HTERT RPE-1 (cell line): ENCODE data around the gene IGF2BP3.
"Not testable (repeated sequence)": the region's sequence is repeated elsewhere in the genome, so short reads cannot be mapped to it uniquely, and the experiment has no call there.

ENCODE experiments used
- in situ Hi-C: fragments of 300-500 bp; cut with MboI; formaldehyde crosslinking; loops from 4 replicates; pipeline ENCODE4 v1.14.3; 2020; ENCODE audit warnings: low sequenced_read_pairs

Gene IGF2BP3

DNA sequence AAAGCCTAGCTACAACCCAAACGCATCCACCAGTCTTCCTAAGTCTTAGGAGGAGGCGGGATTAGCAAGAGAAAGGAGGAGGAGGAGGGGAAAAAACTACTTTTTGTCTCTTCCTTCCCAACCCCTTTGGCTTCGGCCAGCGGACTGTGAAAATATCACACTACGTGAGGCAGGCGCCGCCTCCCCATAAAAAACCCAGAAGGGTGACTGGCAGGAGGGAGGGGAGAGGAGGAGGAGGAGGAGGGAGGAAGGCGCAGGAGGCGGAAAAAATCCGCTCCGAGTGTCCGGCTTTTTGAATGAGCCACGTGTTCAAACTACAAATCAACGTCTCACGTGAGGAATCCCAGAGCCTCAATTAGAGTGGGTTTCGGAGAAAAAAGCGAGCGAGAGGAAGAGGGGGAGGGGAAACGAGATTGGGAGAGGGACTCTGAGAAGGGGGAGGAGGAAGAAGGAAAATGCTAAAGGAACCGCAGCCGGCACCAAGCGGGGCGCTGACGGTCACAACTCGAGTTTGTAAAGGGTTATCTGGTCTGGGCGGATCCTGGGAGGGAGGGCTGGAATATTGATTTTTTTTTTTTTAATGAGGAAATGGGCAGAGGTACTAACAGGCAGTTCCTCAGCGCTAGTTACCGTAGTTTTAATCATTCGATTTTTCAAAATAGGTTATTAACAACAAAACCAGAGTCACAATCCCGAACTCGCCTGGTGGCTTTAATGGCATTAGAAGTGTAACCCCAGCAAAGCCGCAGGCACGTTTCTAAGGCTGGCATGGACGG lies at the start of gene IGF2BP3:
TSS of gene IGF2BP3 (minus strand) at position 162 of the 776 bp plus-strand sequence. CDS start 381 bp downstream, outside the sequence.
- in situ Hi-C loops, result no loop called here

DNA sequence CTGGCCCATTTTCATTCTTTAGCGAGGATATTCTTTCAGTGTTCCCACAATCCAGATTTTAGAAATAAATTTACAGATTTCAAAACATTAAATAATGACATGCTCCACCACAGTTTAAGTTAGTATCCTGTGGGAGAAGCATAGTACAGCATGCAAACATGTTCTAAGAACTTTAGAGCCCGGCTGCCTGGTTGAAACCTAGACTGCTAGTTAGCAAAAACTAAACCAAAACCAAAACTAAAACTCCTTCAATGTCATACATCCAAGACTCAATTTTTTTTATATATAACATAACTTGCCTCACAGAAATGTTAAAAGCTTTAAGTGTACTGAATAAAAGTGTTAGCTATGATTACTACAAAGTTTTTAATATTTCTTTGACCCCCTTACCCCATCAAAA lies 44.5 kb upstream of the IGF2BP3 start:
- in situ Hi-C loops, result no loop called here

DNA sequence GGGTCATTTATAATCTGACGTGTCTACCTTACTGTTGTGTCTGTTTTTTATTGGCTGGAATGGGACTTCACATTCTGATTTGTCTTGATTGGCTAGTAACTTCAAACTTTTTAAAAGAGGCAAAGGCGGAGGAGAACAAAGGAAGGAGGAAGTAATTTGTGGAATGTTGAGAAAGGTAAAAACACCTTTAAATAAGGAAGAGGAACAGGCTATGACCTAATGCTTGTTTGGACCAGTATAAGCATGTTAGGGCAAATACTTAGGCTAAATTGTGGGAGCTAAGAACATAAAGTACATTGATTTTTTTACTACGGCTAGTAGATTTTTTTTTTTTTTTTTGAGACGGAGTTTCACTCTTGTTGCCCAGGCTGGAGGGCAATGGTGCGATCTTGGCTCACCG lies 43.5 kb upstream of the IGF2BP3 start:
- in situ Hi-C loops, result not testable (repeated sequence)

DNA sequence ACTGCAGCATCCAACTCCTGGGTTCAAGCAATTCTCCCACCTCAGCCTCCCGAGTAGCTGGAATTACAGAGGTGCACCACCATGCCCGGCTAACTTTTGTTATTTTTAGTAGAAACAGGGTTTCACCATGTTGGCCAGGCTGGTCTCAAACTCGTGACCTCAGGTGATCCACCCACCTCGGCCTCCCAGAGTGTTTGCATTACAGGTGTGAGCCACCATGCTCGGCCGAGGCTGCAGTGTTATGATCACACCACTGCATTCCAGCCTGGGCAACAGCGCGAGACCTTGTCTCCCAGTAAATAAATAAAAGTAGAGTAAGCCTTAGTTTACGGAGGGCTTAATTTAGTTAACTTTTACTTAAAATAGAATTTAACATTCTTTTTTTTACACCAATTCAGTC lies 23.7 kb upstream of the IGF2BP3 start:
- in situ Hi-C loops, result no loop called here

DNA sequence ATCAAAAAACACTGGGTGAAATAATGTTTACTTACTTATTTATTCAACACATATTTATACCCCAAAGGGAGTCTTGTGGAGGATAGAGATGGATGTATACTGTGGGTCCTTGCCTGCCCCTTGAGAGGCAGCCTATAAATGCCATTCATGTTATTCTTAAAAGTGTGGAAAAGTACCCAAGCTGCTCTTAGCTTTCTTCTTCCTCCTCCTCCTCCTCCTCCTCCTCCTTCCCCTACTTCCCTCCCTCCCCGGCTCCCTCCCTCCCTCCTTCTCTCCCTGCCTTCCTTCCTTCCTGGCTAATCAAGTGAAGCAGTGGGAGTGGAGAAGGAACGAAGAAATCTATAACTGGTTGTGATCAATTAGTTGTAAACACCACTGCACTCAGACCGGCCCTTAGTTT lies 21.2 kb upstream of the IGF2BP3 start:
- in situ Hi-C loops, result no loop called here

DNA sequence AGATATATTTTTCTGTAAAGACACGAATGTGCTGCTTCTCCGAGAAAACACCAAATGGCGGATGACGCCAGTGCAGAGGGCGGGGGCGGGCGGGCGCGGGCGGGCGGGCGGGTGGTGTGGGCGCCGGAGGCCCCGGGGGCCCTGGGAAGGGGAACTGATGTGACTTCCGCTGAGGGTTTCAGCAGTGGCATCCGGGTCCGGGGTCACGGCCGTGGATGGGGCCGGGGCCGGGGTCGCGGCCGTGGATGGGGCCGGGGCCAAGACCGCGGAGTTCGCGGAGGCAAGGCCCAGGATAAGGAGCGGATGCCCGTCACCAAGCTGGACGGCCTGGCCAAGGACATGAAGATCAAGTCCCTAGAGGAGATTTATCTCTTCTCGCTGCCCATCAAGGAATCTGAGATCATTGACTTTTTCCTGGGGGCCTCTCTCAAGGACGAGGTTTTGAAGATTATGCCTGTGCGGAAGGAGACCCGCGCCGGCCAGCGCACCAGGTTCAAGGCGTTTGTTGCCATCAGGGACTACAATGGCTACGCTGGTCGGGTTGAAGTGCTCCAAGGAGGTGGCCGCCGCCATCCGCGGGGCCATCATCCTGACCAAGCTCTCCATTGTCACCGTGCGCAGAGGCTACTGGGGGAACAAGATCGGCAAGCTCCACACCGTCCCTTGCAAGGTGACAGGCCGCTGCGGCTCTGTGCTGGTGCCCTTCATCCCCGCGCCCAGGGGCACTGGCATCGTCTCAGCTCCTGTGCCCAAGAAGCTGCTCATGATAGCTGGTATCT lies 20.3 kb upstream of the IGF2BP3 start:
- in situ Hi-C loops, result no loop called here

DNA sequence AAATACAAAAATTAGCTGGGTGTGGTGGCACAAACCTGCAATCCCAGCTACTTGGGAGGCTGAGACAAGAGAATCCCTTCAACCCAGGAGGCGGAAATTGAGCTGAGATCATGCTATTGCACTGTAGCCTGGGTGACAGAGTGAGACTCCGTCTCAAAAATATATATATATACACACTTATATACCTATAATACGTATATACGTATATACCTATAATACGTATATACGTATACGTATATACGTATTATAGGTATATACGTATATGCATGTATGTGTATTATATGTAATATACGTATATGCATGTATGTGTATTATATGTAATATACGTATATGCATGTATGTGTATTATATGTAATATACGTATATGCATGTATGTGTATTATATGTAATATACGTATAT lies 18.4 kb upstream of the IGF2BP3 start:
- in situ Hi-C loops, result not testable (repeated sequence)

DNA sequence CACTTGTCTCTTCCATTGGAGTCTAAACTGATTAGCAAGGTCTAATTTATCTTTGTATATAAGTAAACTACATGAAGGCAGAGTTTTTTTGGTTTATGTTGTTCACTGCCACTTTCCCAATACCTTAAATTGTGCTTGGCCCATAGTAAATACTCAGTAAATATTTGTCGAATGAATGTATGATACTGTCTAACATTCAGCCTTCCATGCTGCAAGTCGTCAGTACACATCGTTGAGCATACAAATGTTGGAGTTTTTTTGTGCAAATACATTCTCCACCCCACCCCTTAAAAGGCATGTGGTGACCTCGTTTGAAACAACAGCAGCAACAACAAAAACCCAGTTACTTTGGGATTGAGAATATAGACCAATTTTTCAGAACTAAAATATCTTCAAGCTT lies 17.4 kb upstream of the IGF2BP3 start:
- in situ Hi-C loops, result no loop called here

DNA sequence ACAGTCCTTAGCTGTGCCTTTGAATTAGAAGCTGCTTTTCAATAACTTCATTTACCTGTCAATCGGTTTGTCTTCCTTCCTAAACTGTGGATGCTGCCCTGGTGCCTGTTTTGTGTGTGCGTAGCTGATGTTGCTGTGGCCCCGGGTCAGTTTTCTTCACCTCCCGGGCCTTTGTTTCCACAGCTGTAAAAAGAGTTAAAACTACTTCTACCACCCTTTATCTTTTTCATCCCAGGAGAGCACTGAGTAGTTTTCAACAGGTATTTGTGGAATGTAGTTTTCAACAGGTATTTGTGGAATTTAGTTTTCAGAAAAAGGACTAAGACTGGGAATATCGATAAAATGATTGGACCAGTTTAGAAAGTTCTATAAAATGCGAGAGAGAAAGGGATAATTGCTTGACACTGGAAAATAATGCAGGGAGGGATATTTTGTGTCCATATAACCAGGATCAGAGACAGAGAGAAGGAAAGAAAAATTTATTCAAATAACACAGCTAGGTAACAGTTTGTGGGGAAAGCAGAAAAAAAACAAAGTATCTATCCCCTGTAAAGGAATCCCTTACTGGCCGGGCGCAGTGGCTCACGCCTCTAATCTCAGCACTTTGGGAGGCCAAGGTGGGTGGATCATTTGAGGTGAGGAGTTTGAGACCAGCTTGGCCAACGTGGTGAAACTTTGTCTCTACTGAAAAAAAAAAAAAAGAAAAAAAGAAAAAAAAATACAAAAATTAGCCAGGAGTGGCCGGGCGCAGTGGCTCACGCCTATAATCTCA lies 15.9 kb upstream of the IGF2BP3 start:
- in situ Hi-C loops, result no loop called here

DNA sequence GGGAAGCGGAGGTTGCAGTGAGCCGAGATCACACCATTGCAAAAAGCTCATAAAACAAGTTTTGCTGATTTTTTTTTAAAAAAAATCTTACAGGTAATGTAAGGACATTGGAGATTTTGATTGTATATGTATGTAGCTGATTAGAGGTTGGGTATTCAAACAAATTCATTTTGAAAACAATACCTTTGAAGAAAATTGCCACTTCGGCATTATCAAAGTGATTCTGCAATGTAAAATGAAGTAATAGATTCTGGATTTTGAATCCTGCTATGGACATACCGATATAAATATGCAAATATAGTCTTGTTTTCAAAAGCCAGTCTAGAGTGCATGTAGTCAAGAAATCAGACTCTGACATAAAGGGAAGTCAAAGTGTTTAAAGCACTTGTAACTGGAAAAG lies 12.4 kb upstream of the IGF2BP3 start:
- in situ Hi-C loops, result no loop called here

DNA sequence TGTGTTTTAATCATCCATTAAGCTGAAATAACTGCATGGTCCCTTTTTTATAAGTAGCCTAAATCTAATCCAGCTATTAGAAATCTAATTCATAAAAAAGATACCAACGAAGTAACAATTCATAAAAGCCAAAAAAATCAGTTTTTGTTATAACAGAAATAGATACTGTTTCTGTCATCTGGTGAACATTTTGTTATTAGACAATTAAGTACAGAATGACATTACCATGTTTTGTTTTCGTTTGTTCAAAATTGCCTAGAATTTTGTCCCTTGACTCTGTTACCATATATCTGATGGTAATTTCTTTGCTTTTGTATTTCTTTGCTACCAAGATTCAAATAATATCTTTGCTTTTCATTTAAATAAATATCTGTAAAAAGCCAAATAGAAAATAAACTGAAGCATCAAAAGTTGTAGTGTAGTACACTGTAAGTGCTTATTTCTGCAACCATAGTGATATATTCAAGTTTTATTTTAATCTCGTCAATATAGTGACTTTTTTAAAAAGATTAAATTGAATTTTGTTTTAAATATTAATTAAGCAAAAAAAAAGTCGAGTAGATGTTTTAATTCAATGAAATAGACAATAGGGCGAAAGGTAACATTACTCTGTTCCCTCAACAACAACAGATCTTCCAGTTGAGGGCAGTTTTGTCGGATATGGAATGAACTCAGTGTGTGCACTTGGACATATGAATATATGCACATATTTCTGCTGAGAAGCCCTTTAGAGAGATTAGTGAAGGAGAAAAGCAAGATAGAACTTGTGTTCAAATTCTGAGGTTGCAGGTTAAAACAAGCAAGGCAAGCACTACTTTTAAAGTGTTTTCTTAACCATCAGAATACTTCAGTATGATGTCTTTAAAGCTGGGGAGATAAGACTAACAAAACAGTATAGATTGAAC lies 7.9 kb upstream of the IGF2BP3 start:
- in situ Hi-C loops, result no loop called here

DNA sequence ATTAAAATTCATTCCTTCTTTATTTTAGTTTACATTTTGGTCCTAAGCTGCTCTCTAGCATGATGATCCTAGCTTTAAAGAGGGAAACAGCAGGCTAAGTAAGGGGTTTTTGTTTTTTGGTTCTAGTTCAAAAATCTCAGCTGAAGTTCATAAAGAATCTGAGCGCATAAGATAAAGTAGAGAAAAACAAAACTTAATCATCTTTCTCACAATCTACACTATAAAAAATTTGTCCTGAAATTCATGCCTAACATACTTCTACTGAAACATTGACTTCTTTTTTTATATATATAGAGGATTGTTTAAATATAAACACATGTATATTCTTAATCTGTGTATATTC lies 6.8 kb upstream of the IGF2BP3 start:
- in situ Hi-C loops, result no loop called here

DNA sequence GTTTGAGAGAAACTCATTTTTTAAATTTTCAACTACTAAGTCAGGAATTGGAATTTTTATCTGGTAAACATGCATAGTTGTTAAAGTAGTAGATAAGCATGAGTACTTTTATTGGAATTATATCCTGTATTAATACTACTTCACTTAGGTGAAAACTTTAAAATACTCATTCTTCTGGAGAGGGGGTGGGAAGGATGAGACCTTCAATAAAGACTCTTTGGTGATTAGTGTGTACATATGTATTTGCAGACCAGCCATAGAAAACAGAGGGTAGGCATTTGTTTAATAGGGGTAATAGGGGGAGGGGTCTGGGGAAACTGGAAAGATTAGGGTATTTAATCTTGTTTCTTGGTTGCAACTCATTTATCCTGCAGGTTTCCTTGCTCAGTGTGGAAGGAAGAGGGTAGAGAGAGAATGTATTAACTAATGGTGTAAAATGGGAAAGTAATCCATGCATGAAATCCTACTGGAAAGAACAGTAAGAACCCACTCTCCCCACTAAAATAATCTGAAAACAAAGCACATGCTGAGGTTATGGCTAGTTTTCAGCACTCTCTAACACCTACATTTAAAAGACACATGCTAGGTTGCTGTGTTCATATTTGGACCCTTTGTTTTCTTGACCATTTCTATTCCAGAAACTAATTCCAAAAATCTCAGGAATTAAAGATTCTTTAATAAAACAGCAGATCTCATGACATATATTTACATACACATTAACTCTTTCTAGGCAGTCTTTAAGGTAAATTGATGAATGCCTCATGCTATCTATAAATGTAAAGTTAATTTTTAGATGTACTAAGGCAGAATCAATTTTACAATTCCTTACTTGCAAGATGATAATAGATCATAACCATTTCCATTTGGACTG lies 6.2 kb upstream of the IGF2BP3 start:
- in situ Hi-C loops, result no loop called here

DNA sequence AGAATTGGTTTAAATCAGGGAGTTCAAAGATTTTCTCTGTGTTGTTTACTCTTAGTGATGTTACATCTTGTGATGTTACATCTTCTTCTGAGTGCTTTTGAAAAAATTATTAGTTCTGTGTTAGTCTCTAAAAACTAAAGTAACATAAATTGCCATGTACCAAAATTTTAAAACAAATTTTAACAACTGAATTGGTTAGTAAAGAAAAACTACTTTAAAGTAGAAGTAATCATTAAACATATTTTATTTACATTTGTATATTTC lies 5.2 kb upstream of the IGF2BP3 start:
- in situ Hi-C loops, result no loop called here

DNA sequence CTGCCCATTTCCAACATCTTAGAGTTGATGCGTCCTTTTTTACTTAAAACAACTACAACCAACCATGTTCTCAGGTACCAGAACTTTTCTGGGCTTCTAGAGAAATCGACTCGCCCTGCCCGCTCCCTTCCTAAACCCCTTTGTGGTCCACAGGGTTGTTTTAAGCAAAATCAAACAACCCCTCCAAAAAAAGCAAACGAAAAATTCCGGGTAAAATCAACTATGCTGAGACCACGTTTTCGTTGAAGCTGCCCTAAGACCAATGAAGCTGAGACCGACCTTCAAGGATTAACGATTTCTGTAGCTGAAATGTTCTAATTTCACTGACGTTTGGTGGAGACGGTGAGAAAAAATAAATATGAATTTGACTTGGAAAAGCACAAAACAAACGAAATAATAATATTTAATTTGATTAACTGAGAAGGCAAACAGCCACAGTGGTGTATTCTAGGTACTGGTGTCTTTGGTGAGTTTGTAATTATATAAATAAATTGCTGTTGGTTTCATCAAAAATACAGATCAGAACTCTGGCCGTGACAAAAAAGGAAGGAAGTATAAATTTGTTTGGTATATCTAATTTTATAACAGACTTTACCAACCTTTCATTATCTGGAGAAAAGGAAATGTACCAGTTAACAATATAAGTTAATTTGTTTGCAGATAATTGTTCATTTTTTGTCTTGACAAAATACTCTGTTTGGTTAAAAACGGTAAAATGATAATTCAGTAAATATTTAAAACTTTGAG lies 4.7 kb upstream of the IGF2BP3 start:
- in situ Hi-C loops, result no loop called here

DNA sequence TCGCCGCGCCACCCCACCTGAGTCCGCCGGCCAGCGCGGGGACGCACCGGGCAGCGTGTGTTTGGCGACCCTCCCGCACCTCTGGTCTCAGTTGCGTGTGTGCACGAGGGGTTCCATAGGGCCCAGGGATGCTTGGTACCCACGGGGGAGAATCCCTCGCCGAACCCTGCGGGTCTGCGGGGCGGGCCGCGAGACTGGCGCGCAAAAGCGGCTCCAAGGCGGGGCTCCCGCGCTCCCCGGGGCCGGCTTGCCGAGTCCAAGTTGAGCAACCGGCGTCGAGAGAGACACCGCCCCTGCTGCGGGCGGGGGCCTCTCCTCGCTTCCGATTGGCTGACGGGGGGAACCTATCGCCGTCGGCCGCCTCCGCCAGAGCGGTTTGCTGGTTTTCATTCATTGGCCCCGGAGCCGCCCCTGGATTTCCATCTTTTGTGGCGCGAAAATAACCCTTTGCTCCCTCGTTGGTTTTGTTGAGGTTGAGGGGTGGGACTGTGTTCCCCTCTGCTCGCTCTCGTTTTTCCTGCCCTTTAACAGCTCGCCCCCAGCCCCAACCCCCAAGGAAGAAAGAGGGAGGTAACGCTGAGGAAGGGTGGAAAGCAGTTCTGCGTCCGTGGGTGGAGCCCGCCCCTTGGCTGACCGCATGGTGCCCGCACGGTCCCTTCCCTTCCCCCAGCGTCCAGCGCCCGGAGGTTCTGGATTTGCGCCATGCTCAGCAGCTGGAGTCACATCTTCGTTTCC lies 4.0 kb upstream of the IGF2BP3 start:
- in situ Hi-C loops, result no loop called here

DNA sequence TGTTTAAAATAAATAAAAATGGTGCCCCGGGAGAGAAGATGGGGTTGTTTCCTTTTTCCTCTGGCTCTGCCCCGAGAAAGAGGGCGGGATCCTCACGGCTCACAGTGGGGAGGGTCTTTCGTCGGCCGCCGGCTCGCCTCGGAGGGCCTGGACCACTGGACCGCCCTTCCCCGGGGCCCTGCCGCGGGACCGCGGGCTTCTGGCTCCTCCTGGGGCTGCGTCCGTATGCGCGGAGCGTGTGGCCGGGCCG lies 3.5 kb upstream of the IGF2BP3 start:
- in situ Hi-C loops, result no loop called here

DNA sequence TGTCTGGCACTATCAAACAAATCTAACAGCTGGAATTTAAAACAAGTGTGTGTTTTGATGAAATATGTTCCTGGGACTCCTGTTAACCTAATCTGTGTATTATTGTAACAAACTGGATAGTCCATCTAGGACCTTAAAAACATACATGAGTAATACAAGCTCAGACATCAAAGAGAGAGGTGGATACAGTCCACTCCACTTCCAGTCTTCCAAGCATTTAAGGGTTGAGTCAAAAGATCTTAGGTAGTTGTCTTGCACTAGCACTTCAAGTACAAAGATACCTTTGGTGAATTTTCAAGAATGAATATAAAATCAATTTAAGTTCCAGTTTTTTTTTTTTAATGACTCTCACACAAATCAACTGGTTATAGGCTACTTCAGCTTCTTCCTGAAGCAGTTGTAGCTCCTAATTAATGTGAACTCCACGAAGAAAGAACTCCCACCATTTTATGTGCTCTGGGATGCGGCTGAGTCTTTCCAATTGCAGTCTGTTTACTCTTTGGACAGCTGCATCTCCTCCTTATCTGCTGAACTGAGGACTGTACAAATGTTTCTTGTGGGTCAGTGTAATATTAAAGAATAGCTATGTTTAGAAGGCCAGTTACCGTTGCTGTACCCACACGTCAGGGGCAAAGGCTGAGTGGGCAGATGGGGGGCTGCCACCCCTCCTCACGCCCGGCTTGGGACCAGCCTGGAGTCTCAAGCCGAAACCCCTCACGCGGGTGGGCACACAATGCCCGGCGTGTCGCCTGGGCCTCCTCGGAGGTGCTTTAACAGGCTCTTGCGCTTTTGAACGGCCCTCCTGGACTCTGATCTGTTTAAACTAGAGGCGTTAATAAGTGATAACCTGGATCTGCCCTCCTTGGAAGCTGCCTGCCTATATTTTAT lies 2.9 kb upstream of the IGF2BP3 start:
- in situ Hi-C loops, result no loop called here
